Measurements from ENCODE around the gene ADH7. TPM values are rescaled to one million over a fixed set of nuclear protein-coding genes. Genes with fewer than 3 reads are reported as not detected.

The ADH7 gene
- total RNA-seq, 1 experiment from 2014 or later = not detected

DNA sequence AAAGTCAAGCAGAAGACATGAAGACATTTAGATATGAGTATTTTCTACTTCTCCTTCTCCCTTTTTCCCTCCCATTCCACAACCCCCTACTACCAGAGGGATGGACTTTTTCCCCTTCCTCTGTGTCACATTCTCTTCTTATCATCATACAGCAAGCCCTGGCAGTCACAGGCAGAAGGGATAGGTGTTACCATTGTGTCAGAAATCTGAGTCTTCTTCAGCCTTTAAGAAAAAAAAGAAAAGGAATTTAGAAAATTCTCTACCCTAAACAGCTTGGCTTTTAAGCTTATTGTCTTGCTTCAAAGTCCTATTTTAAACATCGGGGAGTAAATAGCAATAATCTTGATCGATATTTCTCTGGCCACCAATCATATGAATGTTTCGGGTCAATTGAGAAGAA is 51.7 kb downstream of the ADH7 start:
- BruUV-seq (replicated peaks) = no TSS peak
- peaks cover 13% of the 10 kb centered on the region; the same call in 1 of the 2 replicates for H3K4me1 ChIP-seq
- TF ChIP-seq, protein P1, sequence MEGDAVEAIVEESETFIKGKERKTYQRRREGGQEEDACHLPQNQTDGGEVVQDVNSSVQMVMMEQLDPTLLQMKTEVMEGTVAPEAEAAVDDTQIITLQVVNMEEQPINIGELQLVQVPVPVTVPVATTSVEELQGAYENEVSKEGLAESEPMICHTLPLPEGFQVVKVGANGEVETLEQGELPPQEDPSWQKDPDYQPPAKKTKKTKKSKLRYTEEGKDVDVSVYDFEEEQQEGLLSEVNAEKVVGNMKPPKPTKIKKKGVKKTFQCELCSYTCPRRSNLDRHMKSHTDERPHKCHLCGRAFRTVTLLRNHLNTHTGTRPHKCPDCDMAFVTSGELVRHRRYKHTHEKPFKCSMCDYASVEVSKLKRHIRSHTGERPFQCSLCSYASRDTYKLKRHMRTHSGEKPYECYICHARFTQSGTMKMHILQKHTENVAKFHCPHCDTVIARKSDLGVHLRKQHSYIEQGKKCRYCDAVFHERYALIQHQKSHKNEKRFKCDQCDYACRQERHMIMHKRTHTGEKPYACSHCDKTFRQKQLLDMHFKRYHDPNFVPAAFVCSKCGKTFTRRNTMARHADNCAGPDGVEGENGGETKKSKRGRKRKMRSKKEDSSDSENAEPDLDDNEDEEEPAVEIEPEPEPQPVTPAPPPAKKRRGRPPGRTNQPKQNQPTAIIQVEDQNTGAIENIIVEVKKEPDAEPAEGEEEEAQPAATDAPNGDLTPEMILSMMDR (IDR thresholded peaks at IDR 0.05; ENCODE audit: insufficient read depth in 1 of 2, low read depth in 1 of 2, low read length in 1 of 2, severe bottlenecking in 1 of 2, unreplicated experiment in 1 of 2) = no peak
- no peak overlapping the region for H3K4me3 ChIP-seq (ENCODE audit: low read depth, low read length)
- H3K27me3 ChIP-seq (replicated peaks; ENCODE audit: control insufficient read depth, insufficient read depth, low read length) = no peaks in the 10 kb centered on the region; the same call in 1 of the 2 replicates
- Mint-ChIP-seq H3K36me3 (ENCODE audit: insufficient read depth, unreplicated experiment) (no peaks in the 10 kb centered on the region), H3K4me3 (ENCODE audit: unreplicated experiment) (no peak overlapping the region), H3K4me1 (ENCODE audit: low read depth, unreplicated experiment) (peaks cover 12% of the 10 kb centered on the region), H3K27me3 (ENCODE audit: insufficient read depth, unreplicated experiment) (no peaks in the 10 kb centered on the region), H3K9me3 (ENCODE audit: unreplicated experiment) (peaks cover 4% of the 10 kb centered on the region), H3K27ac (ENCODE audit: unreplicated experiment) (no peak overlapping the region)
- intact Hi-C loops (cut with micrococcal nuclease; ENCODE audit: unreplicated experiment) = no loop called here
- CTCF ChIA-PET = no interaction called here
- DNase-seq = no peak
- POLR2A ChIA-PET = no interaction called here
- H3K36me3 ChIP-seq (ENCODE audit: control insufficient read depth, insufficient read depth, low read length) = no peaks in the 10 kb centered on the region
- H3K9me3 ChIP-seq = no peaks in the 10 kb centered on the region

DNA sequence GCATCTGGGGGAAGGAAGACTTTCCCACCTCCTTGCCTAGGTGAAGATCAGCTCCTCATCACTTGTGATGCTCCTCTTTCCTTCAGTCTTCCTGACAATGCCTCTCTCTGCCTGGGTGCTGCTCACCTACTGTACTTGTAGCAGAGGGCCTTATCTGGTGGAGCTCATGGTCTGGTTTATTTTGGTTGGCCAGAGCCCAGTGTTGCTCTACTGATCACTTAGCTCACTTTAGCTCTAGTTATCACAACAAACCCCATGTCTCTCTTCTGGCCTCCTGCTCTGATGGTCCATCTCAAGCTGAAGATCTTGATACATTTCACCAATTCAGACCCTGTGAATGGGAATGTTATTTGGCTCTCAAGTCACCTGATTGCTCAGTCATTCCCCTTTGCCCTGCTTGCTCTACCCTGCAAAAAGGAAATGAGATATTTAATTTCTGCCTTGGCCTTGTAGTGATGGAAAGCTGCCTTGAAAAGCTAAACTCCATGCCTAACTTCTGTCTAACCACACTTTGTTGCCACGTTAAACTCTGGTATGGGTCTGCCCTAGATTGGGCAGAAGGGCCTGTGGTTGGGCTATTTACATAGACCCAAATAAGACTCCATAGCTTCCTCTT is 52.3 kb downstream of the ADH7 start:
- no peak overlapping the region for H3K4me3 ChIP-seq (ENCODE audit: low read depth, low read length)
- no peak overlapping the region for H3K27ac Mint-ChIP-seq (ENCODE audit: unreplicated experiment)
- H3K36me3 Mint-ChIP-seq (ENCODE audit: insufficient read depth, unreplicated experiment) = no peaks in the 10 kb centered on the region
- CTCF ChIA-PET = no interaction called here
- peaks cover 12% of the 10 kb centered on the region for H3K4me1 Mint-ChIP-seq (ENCODE audit: low read depth, unreplicated experiment)
- TF ChIP-seq, protein P1 (IDR thresholded peaks at IDR 0.05; ENCODE audit: insufficient read depth in 1 of 2, low read depth in 1 of 2, low read length in 1 of 2, severe bottlenecking in 1 of 2, unreplicated experiment in 1 of 2) = no peak
- H3K9me3 Mint-ChIP-seq (ENCODE audit: unreplicated experiment) = no peaks in the 10 kb centered on the region
- no peaks in the 10 kb centered on the region for H3K27me3 Mint-ChIP-seq (ENCODE audit: insufficient read depth, unreplicated experiment)
- H3K36me3 ChIP-seq (ENCODE audit: control insufficient read depth, insufficient read depth, low read length) = no peaks in the 10 kb centered on the region
- intact Hi-C loops (cut with micrococcal nuclease; ENCODE audit: unreplicated experiment) = no loop called here
- no peak for DNase-seq
- no peaks in the 10 kb centered on the region; the same call in 1 of the 2 replicates for H3K27me3 ChIP-seq (replicated peaks; ENCODE audit: control insufficient read depth, insufficient read depth, low read length)
- no TSS peak for BruUV-seq (replicated peaks)
- H3K4me1 ChIP-seq = peaks cover 13% of the 10 kb centered on the region; the same call in 1 of the 2 replicates
- no peak overlapping the region for H3K4me3 Mint-ChIP-seq (ENCODE audit: unreplicated experiment)
- no peaks in the 10 kb centered on the region for H3K9me3 ChIP-seq
- POLR2A ChIA-PET = no interaction called here

DNA sequence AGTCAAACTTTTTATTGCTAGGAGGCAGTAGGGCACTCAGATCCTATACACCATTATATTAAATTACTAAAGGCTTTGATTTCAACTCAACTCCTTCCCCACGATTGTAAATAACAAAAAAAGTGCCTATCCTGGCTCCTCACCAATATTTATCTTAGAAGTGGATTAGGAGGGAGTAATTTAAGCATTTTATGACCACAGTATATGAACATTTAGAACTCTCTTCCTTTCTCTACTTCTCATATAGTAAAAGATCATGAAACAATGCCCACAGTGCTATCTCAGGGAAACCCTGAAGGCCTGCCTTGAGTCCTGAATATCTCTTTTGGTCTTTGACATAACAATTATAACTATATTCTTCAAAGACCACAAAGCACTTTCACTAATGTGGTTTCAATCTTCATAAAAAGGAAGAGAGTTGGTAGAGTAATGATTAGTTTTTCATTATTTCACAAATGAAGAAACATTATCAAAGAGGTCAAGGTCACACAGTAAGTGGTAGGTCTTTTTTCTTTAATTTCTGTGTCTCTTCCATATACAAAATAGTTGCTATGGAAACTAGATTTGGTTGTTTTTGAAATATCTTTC is 53.5 kb downstream of the ADH7 start:
- TF ChIP-seq, protein P1 (IDR thresholded peaks at IDR 0.05; ENCODE audit: insufficient read depth in 1 of 2, low read depth in 1 of 2, low read length in 1 of 2, severe bottlenecking in 1 of 2, unreplicated experiment in 1 of 2) = no peak
- Mint-ChIP-seq H3K4me1 (ENCODE audit: low read depth, unreplicated experiment) (peaks cover 12% of the 10 kb centered on the region), H3K9me3 (ENCODE audit: unreplicated experiment) (peaks cover under 1% of the 10 kb centered on the region), H3K27me3 (ENCODE audit: insufficient read depth, unreplicated experiment) (no peaks in the 10 kb centered on the region), H3K4me3 (ENCODE audit: unreplicated experiment) (no peak overlapping the region), H3K27ac (ENCODE audit: unreplicated experiment) (no peak overlapping the region), H3K36me3 (ENCODE audit: insufficient read depth, unreplicated experiment) (no peaks in the 10 kb centered on the region)
- intact Hi-C loops (cut with micrococcal nuclease; ENCODE audit: unreplicated experiment) = no loop called here
- H3K4me3 ChIP-seq (ENCODE audit: low read depth, low read length) = no peak overlapping the region
- CTCF ChIA-PET = no interaction called here
- BruUV-seq (replicated peaks) = no TSS peak
- POLR2A ChIA-PET = no interaction called here
- no peaks in the 10 kb centered on the region; the same call in 1 of the 2 replicates for H3K27me3 ChIP-seq (replicated peaks; ENCODE audit: control insufficient read depth, insufficient read depth, low read length)
- no peaks in the 10 kb centered on the region for H3K36me3 ChIP-seq (ENCODE audit: control insufficient read depth, insufficient read depth, low read length)
- H3K4me1 ChIP-seq = peaks cover 13% of the 10 kb centered on the region; the same call in 1 of the 2 replicates
- DNase-seq = no peak
- H3K9me3 ChIP-seq = no peaks in the 10 kb centered on the region

Measured in Caco-2 (cell line).